AG08396 (cell line): Measurements from ENCODE around the gene PANK1.
A peak's percentile ranks its signal among the peaks of the same experiment; 100 is the strongest.

Source experiments
- DNase-seq: peaks from one replicate; pipeline ENCODE4 v3.0.0; 2012; ENCODE audit warnings: low spot score, mixed read lengths

PANK1 gene

GRCh38 chr10:89644967-89645741 is at the start of gene PANK1:
PANK1 (minus strand) TSS chr10:89645242; CDS start chr10:89644891, 351 bp downstream.
- peak; percentile 86 for DNase-seq

GRCh38 chr10:89693176-89693575 is 48.1 kb upstream of the PANK1 start:
- DNase-seq: no peak

- DNase-seq: no peak
Observed at GRCh38 chr10:89692416-89692815, 47.4 kb upstream of the PANK1 start.

- DNase-seq: no peak
Observed at GRCh38 chr10:89690027-89690426, 45.0 kb upstream of the PANK1 start.

GRCh38 chr10:89685936-89686335 is 40.9 kb upstream of the PANK1 start:
- DNase-seq: no peak

GRCh38 chr10:89684604-89685003 is 39.6 kb upstream of the PANK1 start:
- DNase-seq: no peak

GRCh38 chr10:89683883-89684282 is 38.8 kb upstream of the PANK1 start:
- DNase-seq: no peak

- no peak for DNase-seq
Observed at GRCh38 chr10:89679986-89680385, 34.9 kb upstream of the PANK1 start.

- DNase-seq: no peak
Observed at GRCh38 chr10:89677341-89677740, 32.3 kb upstream of the PANK1 start.

GRCh38 chr10:89670926-89671325 is 25.9 kb upstream of the PANK1 start:
- DNase-seq: no peak

GRCh38 chr10:89669985-89670384 is 24.9 kb upstream of the PANK1 start:
- no peak for DNase-seq

- no peak for DNase-seq
Observed at GRCh38 chr10:89668386-89669071, 23.5 kb upstream of the PANK1 start.

GRCh38 chr10:89666138-89666537 is 21.1 kb upstream of the PANK1 start:
- no peak for DNase-seq

- no peak for DNase-seq
Observed at GRCh38 chr10:89665302-89665701, 20.3 kb upstream of the PANK1 start.

- no peak for DNase-seq
Observed at GRCh38 chr10:89664203-89664602, 19.2 kb upstream of the PANK1 start.

- DNase-seq: no peak
Observed at GRCh38 chr10:89663144-89663543, 18.1 kb upstream of the PANK1 start.

GRCh38 chr10:89662596-89662995 is 17.6 kb upstream of the PANK1 start:
- DNase-seq: no peak

GRCh38 chr10:89659143-89660131 is 14.4 kb upstream of the PANK1 start:
- peak; percentile 61 for DNase-seq

GRCh38 chr10:89657302-89657701 is 12.3 kb upstream of the PANK1 start:
- DNase-seq: no peak

GRCh38 chr10:89655722-89656121 is 10.7 kb upstream of the PANK1 start:
- DNase-seq: no peak

- DNase-seq: no peak
Observed at GRCh38 chr10:89653410-89653869, 8.4 kb upstream of the PANK1 start.

- DNase-seq: no peak
Observed at GRCh38 chr10:89652806-89653370, 7.8 kb upstream of the PANK1 start.
